ENCODE measurements around the gene SYP. TPM values are rescaled to one million over a fixed set of nuclear protein-coding genes. Genes with fewer than 3 reads are reported as not detected.
A peak's percentile ranks its signal among the peaks of the same experiment; 100 is the strongest.
"Not testable (repeated sequence)": the region's sequence is repeated elsewhere in the genome, so short reads cannot be mapped to it uniquely, and the experiment has no call there.

The SYP gene
- total RNA-seq, 1 donor from 2014 or later = 0.34 TPM

- peak; percentile 88 for DNase-seq
Observed at GRCh38 chrX:49165901-49166881, 33.8 kb downstream of the SYP start.

GRCh38 chrX:49164589-49165360, 35.2 kb downstream of the SYP start:
- DNase-seq = no peak

- peak; percentile 88 for DNase-seq
Observed at GRCh38 chrX:49163555-49164419, 36.2 kb downstream of the SYP start.

- DNase-seq = no peak
Observed at GRCh38 chrX:49162620-49163019, 37.4 kb downstream of the SYP start, which contains the start of gene MAGIX. MAGIX (plus strand) TSS chrX:49162758; CDS start chrX:49162890, 132 bp downstream.

GRCh38 chrX:49161632-49162031, 38.4 kb downstream of the SYP start:
- no peak for DNase-seq

- DNase-seq = no peak
Observed at GRCh38 chrX:49160908-49161307, 39.1 kb downstream of the SYP start.

GRCh38 chrX:49157194-49157593, 42.8 kb downstream of the SYP start:
- no peak for DNase-seq

- peak; percentile 88 for DNase-seq
Observed at GRCh38 chrX:49155900-49156837, 43.8 kb downstream of the SYP start.

GRCh38 chrX:49155243-49155899, 44.6 kb downstream of the SYP start:
- peak; percentile 78 for DNase-seq

- no peak for DNase-seq
Observed at GRCh38 chrX:49153467-49153866, 46.5 kb downstream of the SYP start.

- not testable (repeated sequence) for DNase-seq
Observed at GRCh38 chrX:49149291-49149690, 50.7 kb downstream of the SYP start.

- DNase-seq = not testable (repeated sequence)
Observed at GRCh38 chrX:49148390-49149100, 51.4 kb downstream of the SYP start.

- DNase-seq = no peak
Observed at GRCh38 chrX:49147936-49148335, 52.1 kb downstream of the SYP start.

GRCh38 chrX:49147282-49147681, 52.7 kb downstream of the SYP start:
- no peak for DNase-seq

- not testable (repeated sequence) for DNase-seq
Observed at GRCh38 chrX:49143154-49143553, 56.8 kb downstream of the SYP start.

GRCh38 chrX:49142264-49142663, 57.7 kb downstream of the SYP start:
- peak; percentile 42 for DNase-seq

GRCh38 chrX:49139713-49140112, 60.3 kb downstream of the SYP start:
- DNase-seq = no peak

All from dermis blood vessel endothelial cell (primary cell).